TTC549 (cell line): ENCODE results near the gene MOCS1.

Experiments
- FAIRE-seq: peaks from 2 replicates; lab custom pipeline; 2012; peaks lifted over from hg19 to GRCh38; lab: Jason Lieb, UNC

MOCS1 gene

GRCh38 chr6:39902786-39903465 lies 31.3 kb downstream of the MOCS1 start:
- no peak for FAIRE-seq

- FAIRE-seq: no peak
Measured at GRCh38 chr6:39902136-39902535, 32.1 kb downstream of the MOCS1 start.

GRCh38 chr6:39901670-39902069 lies 32.6 kb downstream of the MOCS1 start:
- no peak for FAIRE-seq

DNA sequence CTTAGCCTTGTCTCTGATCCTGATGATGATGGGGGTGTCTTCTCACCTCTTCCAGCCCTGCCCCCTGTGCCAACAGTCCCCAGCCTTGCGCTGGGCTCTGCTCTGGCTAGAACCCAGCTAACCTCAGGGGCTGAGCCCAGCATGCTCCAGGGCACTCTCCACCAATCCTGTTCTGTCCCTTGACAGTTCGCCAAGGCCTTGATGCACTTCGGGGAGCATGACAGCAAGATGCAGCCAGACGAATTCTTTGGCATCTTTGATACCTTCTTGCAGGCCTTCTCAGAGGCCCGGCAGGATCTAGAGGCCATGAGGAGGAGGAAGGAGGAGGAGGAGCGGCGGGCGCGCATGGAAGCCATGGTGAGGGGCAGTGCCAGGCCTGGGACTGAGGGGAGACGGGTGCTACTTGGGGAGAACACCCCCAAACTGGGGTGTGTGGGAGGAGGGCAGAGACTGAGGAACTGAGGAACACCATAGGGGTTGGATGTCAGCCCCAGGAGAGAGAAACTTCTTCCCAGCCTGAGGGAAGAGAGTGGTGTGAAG lies 33.1 kb downstream of the MOCS1 start:
- no peak for FAIRE-seq

DNA sequence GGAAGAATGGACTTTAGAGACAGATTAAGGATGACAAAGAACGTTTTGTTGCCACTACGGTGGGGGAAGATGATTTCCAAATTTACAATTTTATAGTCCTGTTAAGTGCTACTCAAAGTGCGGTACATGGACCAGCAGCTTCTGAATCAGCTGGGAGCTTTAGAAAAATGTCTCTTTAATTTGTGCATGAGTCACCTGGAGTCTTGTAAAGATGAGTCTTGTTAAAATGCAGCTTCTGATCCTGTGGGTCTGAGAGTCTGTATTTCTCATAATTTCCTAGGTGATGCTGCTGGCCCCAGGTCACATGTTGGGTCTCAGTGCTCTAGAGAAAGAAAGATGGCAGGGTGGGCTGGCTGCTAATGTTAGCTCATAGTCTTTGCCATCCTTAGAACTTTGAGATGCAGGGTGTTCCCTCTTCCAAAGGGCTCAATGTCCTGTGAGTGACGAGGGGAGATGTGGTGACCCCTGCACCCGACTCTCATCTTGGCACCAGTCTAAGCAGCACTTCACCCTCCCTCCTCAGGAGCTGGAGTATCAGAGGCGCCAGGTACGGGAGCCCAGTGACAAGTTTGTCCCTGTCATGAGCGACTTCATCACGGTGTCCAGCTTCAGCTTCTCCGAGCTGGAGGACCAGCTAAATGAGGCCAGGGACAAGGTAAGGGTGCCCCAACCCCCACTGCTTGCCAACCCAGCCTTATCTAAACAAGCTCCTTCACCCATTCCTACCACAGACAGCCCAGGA lies 34.5 kb downstream of the MOCS1 start:
- no peak for FAIRE-seq

- FAIRE-seq: no peak
Measured at GRCh38 chr6:39898625-39899024, 35.6 kb downstream of the MOCS1 start.

GRCh38 chr6:39897698-39898097 lies 36.6 kb downstream of the MOCS1 start:
- FAIRE-seq: no peak

- no peak for FAIRE-seq
Measured at GRCh38 chr6:39896701-39897100, 37.6 kb downstream of the MOCS1 start.

DNA sequence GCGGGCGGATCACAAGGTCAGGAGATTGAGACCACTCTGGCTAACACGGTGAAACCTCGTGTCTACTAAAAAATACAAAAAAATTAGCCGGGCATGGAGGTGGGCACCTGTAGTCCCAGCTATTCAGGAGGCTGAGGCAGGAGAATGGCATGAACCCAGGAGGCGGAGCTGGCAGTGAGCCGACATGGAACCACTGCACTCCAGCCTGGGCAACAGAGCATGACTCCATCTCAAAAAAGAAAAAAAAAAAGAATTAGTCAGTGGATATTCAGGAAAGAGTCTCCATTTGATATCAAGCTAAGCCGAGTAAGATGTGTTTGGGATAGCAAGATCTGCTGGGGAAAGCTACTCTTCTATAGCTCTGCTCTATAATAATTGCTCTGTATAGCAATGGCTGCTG lies 41.0 kb downstream of the MOCS1 start:
- FAIRE-seq: no peak

DNA sequence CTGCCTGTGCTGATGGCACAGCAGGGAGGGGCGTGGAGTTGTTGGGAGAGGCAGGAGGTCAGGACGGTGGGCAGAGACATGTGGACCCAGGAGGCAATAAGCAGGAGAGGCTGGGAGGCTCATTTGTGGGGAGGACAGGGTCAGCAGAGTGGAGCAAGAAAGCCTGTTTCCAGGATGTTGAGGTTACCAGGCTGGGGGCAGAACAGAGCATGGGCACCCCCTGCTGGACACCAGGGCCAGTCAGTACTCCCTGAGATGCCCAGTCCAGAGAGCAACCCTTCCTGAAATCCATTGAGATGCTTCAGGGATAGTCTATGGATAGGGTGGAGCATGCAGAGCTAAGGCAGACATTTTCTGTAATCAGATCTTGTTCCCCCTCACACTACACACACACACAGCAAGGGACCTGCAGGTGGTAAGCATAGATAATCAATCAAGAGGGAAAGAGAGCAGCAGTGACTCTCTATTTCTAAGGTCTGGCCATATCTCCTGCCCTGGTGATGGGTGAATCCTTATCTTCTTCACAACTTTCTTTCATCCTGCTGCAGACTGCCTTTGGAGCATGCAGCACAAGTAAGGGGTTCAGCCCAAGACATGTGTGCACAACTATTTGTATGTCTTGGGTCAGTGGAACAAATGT lies 41.7 kb downstream of the MOCS1 start:
- no peak for FAIRE-seq

GRCh38 chr6:39891976-39892375 lies 42.3 kb downstream of the MOCS1 start:
- FAIRE-seq: no peak

DNA sequence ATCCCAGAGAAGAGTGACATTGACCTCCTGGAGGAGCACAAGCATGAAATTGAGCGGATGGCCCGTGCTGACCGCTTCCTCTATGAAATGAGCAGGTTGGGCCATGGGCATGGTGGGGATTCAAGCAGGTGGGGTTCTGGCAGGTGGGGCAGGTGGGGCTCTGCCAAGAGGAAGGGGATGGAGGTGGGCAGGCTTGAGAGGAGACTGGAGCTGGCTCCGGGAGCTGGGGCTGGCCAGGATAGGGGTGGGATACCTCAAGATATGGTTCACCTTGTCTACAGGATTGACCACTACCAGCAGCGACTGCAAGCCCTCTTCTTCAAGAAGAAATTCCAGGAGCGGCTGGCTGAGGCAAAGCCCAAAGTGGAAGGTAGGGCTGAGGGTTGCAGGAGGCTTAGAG lies 42.9 kb downstream of the MOCS1 start:
- no peak for FAIRE-seq

- no peak for FAIRE-seq
Measured at GRCh38 chr6:39889229-39889628, 45.0 kb downstream of the MOCS1 start.

DNA sequence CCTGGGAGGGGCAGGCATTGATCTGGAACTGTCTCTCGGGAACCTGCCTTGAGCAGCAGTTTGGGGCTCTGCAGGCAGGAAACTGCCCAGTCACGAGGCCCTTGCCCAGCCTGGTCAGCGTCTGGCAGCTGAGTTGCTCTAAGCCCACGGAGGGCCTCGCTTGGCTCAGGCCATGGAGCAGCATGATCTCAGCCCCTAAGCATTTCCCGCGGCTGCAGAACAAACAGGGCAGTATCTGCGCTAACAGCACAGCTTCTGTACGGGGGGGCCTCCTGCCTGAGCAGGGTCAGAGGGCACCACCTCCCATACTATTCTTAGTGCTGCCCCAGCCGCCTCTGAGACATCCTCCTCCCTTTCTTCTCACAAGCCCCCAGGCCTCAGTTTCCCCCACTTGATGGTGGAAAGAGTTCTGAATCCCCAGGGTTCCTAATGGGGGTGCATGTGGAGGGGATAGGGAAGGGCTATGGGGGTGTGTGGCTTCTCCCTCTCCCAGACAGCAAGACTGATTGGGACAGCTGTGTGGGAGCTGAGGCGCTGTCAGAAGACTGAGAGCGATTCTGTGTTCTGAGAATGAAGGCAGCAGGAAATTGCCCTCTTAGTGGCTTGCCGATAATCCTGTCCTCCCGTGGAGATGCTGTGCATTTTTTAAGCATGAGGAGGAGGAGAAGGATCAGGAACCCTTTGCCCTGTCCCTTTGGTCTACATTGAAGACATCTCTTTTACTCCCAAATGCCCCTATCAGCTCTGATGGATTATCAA lies 46.4 kb downstream of the MOCS1 start:
- FAIRE-seq: no peak

DNA sequence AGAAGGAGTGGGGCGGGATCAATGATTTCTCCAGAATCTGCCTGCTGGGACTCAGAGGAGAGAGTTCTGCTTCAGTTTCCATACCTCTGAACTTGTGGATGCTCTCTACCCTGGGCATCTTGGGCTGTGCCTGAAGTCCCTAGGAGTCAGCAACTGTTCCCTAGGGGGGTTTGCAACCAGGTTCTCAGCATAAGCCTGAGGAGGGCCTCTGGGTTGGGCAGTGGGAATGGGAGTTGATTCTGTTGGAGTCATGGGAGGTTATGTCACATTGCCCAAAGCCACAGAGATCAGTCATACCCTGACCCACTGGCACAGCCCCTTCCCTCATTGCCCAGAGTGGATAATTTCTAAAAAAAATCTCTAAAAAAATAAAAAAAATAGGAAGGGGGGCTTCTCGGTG lies 47.4 kb downstream of the MOCS1 start:
- FAIRE-seq: no peak

DNA sequence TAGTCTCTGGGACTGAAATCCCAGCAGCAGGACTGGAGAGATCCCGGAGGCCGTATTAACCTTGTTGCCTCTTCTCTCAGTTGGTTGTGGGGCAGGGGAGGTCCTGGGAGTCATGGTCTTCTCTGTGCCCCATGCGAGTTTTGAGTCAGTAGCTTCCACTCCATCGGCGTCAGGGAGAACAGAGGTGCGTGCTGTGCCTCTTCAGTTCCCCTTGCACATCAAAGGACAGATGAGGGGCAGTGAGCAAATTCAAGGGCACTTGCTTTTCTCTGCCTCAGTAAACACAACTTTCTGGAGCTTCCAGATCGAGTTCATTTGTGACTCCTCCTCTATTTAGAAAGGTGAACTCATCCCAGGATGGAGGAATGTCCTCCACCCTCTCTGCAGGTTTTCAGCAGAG lies 48.6 kb downstream of the MOCS1 start:
- FAIRE-seq: no peak

DNA sequence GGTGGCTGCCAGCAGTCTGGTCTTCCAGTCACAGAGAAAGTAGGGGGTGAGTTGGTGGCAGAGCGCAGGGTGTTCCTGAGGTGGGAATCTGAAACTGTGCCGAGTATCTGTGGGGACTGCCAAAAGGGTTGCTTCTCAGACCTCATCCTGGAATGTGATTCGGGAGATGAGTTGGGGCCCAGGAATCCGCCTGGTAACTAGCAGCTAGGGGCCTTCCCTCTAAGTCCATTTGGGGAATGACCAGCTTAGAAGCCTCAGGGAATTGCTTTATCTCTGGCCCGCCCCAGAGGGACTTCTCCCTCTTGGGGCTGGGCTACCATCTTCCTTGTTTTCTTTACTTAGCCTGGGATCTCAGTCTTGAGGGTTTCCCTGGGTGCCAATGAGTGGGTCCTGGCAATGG lies 49.6 kb downstream of the MOCS1 start:
- FAIRE-seq: no peak

DNA sequence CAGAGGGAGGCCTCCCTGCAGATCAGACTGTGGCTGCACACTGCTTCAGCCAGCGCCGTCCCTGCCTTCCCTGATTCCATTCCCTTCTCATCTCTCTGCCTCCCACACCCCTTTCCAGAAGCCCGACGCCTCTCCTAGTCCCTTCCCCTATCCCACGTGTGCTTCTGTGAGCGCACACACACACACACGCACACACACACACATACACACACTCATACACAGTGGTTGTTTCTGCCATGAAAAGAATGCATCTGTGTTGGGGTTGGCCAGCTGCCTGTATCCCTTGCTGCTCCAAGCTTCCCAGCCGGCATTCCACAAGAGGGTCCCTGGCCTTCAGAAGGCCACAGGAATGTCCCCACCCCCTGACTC lies 51.7 kb downstream of the MOCS1 start:
- FAIRE-seq: no peak

DNA sequence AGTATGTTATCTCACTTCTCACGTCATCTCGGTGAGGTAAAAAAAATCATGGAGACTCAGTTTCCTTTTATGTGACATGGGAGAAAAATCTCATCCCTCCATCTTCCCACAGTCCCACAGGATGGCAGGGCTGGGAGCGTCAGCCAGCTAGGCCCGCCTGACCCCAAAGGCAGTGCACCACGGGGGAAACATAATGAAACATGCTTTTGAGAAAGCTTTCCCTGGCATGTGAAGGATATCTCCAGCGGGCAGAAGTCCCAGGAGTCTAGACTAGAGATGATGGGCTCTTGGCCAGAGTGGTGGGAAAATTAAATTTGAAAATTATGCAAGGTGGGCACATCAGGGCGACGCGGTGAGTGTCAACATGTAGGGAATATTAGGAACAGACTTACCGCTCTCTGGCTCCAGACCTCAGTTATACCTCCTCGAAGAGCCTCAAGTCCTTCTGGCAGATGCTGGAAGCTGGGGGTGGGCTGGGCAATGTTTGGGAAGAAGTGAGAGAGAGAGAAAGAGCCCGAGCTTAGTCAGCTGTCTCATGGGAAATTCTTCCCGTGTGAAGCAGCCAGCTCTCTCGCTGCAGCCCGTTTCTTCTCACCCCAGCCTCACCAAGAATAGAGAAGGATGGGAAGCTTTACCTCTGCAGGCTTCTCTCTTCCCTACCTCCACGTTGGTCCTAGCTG lies 52.3 kb downstream of the MOCS1 start:
- FAIRE-seq: no peak

DNA sequence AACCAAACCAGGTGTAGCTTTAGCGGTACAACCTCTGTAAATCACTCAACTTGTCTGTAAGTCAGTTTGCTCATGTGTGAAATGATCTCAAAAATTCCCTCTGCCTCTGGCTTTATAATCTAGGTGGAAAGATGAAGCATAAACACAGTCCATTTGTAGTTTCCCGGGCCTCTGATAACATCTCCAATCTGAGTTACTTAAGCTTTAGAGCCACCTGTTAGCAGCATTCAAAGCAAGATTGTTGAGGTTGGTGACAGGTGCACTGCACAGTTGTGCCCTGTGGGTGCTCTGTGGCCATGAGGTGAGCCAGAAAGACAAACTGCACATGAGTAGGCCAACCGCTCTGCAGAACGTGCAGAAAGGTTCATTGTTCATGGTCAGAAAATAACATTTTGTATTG lies 53.7 kb downstream of the MOCS1 start:
- FAIRE-seq: no peak

DNA sequence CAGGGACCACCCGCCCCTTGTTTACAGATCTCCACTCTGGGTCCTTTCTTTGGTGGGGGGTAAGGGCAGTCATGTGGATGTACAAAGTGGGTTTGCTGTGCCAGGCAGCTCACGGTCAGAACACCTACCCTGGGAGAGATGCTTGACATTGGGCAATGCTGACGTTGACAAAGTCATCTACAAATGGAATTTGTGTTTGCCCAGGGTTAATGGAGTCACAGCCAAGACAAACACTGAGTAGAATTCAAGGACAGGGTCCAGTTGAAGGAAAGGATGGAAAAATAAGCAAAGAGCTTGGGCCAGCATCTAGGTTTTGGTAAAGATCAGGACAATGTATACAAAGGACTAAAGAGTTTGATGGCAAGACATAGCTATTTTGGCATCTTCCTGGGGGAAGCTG lies 54.7 kb downstream of the MOCS1 start:
- FAIRE-seq: no peak

DNA sequence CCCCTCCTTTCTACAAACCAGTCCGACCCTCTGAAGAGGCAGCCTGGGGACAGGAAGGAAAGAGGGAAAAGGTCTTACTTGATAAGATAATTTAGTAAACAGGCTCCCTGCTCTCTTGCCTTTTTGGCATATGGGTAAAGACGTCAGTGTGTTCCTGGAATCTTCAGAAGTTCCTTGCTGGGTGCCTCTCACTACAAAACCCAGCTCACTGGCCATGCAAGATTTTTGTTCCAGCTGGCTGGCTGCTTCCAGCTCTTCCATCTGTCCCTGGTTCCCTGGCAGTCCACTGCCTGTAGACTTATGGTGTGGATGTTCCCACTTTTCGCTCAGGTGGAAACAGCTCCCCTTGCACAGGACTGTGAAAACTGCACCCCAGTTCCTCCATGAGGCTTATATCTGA lies 57.4 kb downstream of the MOCS1 start:
- no peak for FAIRE-seq
